ENCODE measurements around the gene GPLD1.

GPLD1 gene

GRCh38 chr6:24444588-24444987 is 44.8 kb downstream of the GPLD1 start:
- TF ChIP-seq, protein P1, sequence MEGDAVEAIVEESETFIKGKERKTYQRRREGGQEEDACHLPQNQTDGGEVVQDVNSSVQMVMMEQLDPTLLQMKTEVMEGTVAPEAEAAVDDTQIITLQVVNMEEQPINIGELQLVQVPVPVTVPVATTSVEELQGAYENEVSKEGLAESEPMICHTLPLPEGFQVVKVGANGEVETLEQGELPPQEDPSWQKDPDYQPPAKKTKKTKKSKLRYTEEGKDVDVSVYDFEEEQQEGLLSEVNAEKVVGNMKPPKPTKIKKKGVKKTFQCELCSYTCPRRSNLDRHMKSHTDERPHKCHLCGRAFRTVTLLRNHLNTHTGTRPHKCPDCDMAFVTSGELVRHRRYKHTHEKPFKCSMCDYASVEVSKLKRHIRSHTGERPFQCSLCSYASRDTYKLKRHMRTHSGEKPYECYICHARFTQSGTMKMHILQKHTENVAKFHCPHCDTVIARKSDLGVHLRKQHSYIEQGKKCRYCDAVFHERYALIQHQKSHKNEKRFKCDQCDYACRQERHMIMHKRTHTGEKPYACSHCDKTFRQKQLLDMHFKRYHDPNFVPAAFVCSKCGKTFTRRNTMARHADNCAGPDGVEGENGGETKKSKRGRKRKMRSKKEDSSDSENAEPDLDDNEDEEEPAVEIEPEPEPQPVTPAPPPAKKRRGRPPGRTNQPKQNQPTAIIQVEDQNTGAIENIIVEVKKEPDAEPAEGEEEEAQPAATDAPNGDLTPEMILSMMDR (IDR thresholded peaks at IDR 0.05) = no peak
- no peak overlapping the region for H3K27ac ChIP-seq

GRCh38 chr6:24441599-24441904 is 47.8 kb downstream of the GPLD1 start:
- H3K4me3 ChIP-seq = no peak overlapping the region
- no peak for DNase-seq (ENCODE audit: low spot score)
- H3K27ac ChIP-seq = no peak overlapping the region
- TF ChIP-seq, protein P1 (IDR thresholded peaks at IDR 0.05) = no peak

More at GRCh38 chr6:24444588-24444987, 44.8 kb downstream of the GPLD1 start:
- no peak overlapping the region for H3K4me3 ChIP-seq
- no peak for DNase-seq (ENCODE audit: low spot score)

GRCh38 chr6:24440897-24441598 is 48.3 kb downstream of the GPLD1 start:
- TF ChIP-seq, protein P1 (IDR thresholded peaks at IDR 0.05) = no peak
- Histone ChIP-seq H3K27ac (no peak overlapping the region), H3K4me3 (no peak overlapping the region)
- DNase-seq (ENCODE audit: low spot score) = no peak

DNA sequence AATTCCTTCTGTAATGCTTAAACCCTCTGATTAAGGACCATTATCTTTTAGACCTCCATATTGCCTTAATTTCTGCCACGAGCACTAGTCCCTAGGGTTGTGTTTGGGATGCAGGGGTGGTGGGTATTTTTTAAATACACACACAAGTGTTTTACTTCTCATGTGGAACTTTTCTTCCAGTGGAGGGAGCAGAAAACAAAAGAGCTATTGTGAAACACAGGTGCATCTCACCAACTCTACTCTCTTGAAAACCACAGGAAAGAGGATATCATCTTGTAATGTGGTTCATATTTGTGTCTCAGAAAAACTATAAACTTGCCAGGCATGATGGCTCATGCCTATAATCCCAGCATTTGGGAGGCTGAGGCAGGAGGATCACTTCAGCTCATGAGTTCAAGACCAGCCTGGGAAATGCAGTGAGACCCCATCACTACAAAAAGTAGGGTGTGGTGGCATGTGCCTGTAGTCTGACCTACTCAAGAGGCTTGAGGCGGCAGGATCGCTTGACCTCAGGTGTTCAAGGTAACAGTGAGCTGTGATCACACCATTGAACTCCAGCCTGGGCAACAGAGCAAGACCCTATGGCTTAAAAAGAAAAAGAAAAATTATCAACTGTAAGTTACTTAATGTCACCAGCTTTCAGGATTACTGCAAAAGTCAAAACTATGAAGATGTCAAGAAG is 49.4 kb downstream of the GPLD1 start:
- no peak overlapping the region for H3K4me3 ChIP-seq
- no peak for DNase-seq (ENCODE audit: low spot score)

GRCh38 chr6:24436979-24437378 is 52.4 kb downstream of the GPLD1 start:
- Histone ChIP-seq H3K4me3 (no peak overlapping the region), H3K27ac (no peak overlapping the region)
- DNase-seq (ENCODE audit: low spot score) = no peak
- TF ChIP-seq, protein P1 (IDR thresholded peaks at IDR 0.05) = no peak

More for the DNA sequence above, 49.4 kb downstream of the GPLD1 start:
- TF ChIP-seq, protein P1 (IDR thresholded peaks at IDR 0.05) = no peak
- no peak overlapping the region for H3K27ac ChIP-seq

GRCh38 chr6:24432611-24433010 is 56.8 kb downstream of the GPLD1 start:
- TF ChIP-seq, protein P1 (IDR thresholded peaks at IDR 0.05) = no peak
- no peak for DNase-seq (ENCODE audit: low spot score)

GRCh38 chr6:24431045-24431451 is 58.3 kb downstream of the GPLD1 start:
- TF ChIP-seq, protein P1 (IDR thresholded peaks at IDR 0.05) = no peak
- no peak overlapping the region for H3K27ac ChIP-seq
- no peak for DNase-seq (ENCODE audit: low spot score)
- H3K4me3 ChIP-seq = no peak overlapping the region

More at GRCh38 chr6:24432611-24433010, 56.8 kb downstream of the GPLD1 start:
- H3K27ac ChIP-seq = no peak overlapping the region
- H3K4me3 ChIP-seq = no peak overlapping the region
